ENCODE measurements around the gene CGB1.
A peak's percentile ranks its signal among the peaks of the same experiment; 100 is the strongest.
"Not testable (repeated sequence)": the region's sequence is repeated elsewhere in the genome, so short reads cannot be mapped to it uniquely, and the experiment has no call there.

CGB1 gene

GRCh38 chr19:49018388-49019241 is 18.1 kb downstream of the CGB1 start:
- H3K9me3 ChIP-seq (ENCODE audit: low read length); H3K27ac ChIP-seq (ENCODE audit: low read depth, low read length); H3K9ac ChIP-seq (ENCODE audit: low read length); H3K4me1 ChIP-seq (ENCODE audit: insufficient read depth, low read length): not testable (repeated sequence)
- H3K27me3 ChIP-seq (ENCODE audit: control insufficient read depth in 1 of 2, insufficient read depth in 2 of 2, low read length in 2 of 2), result peaks cover 0 to 37% of the 10 kb centered on the region in 2 donors
- peak overlapping the region in 1 of 2 donors; percentile 53 for H3K4me3 ChIP-seq (ENCODE audit: low read depth in 1 of 2, low read length in 2 of 2)
- peaks cover 10% of the 10 kb centered on the region for H3K36me3 ChIP-seq (ENCODE audit: insufficient read depth, low read length)

DNA sequence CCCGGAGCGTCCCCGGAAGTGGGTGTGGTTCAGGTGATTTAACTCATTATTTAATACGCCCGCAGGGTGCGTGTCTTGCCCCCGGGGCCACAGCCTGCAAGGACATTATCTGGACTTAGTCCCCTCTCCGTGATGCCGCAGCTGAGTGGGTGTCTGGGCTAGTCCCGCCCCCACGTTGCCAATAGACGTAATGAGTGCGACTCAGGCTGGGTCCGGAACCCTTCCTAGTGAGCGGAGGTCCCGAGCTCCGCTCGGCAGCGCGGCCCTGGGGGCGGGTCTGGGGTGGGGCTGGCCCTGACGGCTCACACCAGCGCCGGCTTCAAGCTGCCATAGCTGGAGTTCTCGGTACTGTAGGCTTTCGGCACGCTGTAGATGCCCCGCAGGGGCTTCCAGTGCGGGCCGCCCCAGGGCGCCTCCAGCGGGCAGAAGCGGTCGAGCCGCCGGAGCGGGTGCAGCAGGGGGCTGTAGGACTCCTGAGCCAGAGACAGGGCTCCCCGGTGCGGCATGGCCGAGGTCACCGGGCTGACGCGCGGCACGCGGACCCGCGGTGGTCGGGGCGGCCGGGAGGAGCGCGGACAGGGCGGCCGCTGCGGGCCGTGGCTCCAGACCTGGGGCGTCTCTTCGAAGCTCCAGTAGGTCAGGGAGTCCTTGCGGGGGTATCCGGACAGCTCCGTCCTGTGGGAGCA is 18.9 kb downstream of the CGB1 start:
- H3K9ac ChIP-seq (ENCODE audit: low read length), result no peak overlapping the region

DNA sequence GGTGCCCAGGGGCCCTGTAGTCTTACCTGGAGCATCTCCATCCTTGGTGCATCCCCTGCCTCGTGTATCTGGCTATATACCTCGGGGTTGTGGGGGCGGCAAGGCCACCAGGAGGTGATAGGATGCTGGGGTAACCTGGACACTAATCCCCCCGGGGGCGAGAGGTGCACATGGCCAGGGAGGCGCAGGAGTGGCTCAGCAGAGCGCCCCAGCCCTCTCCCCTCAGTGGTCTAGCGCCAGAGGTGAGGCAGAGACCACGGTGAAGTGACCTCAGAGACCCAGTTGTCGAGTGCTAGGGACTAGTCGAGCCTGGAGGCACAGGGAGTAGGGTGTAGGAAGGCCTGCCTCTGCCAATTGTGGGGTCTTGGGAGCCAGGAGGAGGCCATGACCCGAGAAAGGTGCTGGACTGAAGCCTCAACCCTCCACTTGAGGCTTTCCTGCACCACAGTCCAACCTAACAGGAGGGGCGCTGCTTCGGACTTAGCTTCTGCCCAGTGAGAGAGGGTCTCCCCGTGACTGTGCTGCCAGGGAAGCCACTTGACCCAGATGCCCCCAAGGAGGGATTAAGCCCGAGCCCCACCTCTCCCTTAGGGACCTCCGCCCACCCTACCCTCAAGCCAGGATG is 19.5 kb downstream of the CGB1 start, which contains the start of gene LHB:
LHB (minus strand) TSS at position 51 of the 625 bp plus-strand sequence; CDS start at position 41, 10 bp downstream.
- peaks cover 0 to 37% of the 10 kb centered on the region in 2 donors for H3K27me3 ChIP-seq (ENCODE audit: control insufficient read depth in 1 of 2, insufficient read depth in 2 of 2, low read length in 2 of 2)
- no peaks in the 10 kb centered on the region for H3K4me1 ChIP-seq (ENCODE audit: insufficient read depth, low read length)
- H3K9ac ChIP-seq (ENCODE audit: low read length), result no peak within 1 kb of the TSS
- no peaks in the 10 kb centered on the region for H3K9me3 ChIP-seq (ENCODE audit: low read length)
- H3K27ac ChIP-seq (ENCODE audit: low read depth, low read length), result no peak within 1 kb of the TSS
- H3K4me3 ChIP-seq (ENCODE audit: low read depth in 1 of 2, low read length in 2 of 2), result peak within 1 kb of the TSS; percentile 53 to 64
- H3K36me3 ChIP-seq (ENCODE audit: insufficient read depth, low read length), result peaks cover 10% of the 10 kb centered on the region

More for the DNA sequence above, 18.9 kb downstream of the CGB1 start:
- Histone ChIP-seq H3K9me3 (ENCODE audit: low read length) (no peaks in the 10 kb centered on the region), H3K4me1 (ENCODE audit: insufficient read depth, low read length) (no peaks in the 10 kb centered on the region), H3K27me3 (ENCODE audit: control insufficient read depth in 1 of 2, insufficient read depth in 2 of 2, low read length in 2 of 2) (peaks cover 0 to 37% of the 10 kb centered on the region in 2 donors), H3K27ac (ENCODE audit: low read depth, low read length) (no peak overlapping the region), H3K36me3 (ENCODE audit: insufficient read depth, low read length) (peaks cover 10% of the 10 kb centered on the region), H3K4me3 (ENCODE audit: low read depth in 1 of 2, low read length in 2 of 2) (peak overlapping the region; percentile 53 to 64)

- Histone ChIP-seq H3K36me3 (ENCODE audit: insufficient read depth, low read length) (peaks cover 10% of the 10 kb centered on the region), H3K4me1 (ENCODE audit: insufficient read depth, low read length) (no peaks in the 10 kb centered on the region), H3K4me3 (ENCODE audit: low read depth in 1 of 2, low read length in 2 of 2) (no peak overlapping the region), H3K27me3 (ENCODE audit: control insufficient read depth in 1 of 2, insufficient read depth in 2 of 2, low read length in 2 of 2) (peaks cover 0 to 37% of the 10 kb centered on the region in 2 donors), H3K9ac (ENCODE audit: low read length) (no peak overlapping the region), H3K9me3 (ENCODE audit: low read length) (no peaks in the 10 kb centered on the region), H3K27ac (ENCODE audit: low read depth, low read length) (no peak overlapping the region)
These were observed 20.4 kb downstream of the CGB1 start for GRCh38 chr19:49016067-49016839.

DNA sequence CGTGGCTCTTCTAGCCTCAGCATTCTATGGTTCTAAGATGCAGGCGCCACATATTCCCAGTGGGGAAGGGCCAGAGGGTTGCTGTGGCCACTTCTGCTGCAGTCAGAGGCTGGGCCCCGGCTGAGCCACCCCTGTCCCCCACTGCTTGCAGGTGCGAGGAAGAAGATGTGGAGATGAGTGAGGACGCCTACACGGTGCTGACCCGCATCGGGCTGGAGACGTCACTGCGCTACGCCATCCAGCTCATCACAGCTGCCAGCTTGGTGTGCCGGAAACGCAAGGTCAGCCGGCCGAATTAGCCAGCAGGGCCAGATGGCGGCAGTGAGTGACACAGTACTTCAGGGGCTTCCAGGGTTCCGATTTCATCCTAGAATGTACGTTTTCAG is 21.8 kb downstream of the CGB1 start:
- H3K9ac ChIP-seq (ENCODE audit: low read length), result no peak overlapping the region
- H3K9me3 ChIP-seq (ENCODE audit: low read length), result no peaks in the 10 kb centered on the region
- H3K4me3 ChIP-seq (ENCODE audit: low read depth in 1 of 2, low read length in 2 of 2), result no peak overlapping the region
- H3K27ac ChIP-seq (ENCODE audit: low read depth, low read length), result no peak overlapping the region
- peaks cover 0 to 24% of the 10 kb centered on the region in 2 donors for H3K27me3 ChIP-seq (ENCODE audit: control insufficient read depth in 1 of 2, insufficient read depth in 2 of 2, low read length in 2 of 2)
- peaks cover 20% of the 10 kb centered on the region for H3K36me3 ChIP-seq (ENCODE audit: insufficient read depth, low read length)
- no peaks in the 10 kb centered on the region for H3K4me1 ChIP-seq (ENCODE audit: insufficient read depth, low read length)

GRCh38 chr19:49014123-49014869 is 22.4 kb downstream of the CGB1 start:
- no peaks in the 10 kb centered on the region for H3K4me1 ChIP-seq (ENCODE audit: insufficient read depth, low read length)

GRCh38 chr19:49011194-49011593 is 25.5 kb downstream of the CGB1 start:
- Histone ChIP-seq H3K4me1 (ENCODE audit: insufficient read depth, low read length) (no peaks in the 10 kb centered on the region), H3K27me3 (ENCODE audit: control insufficient read depth in 1 of 2, insufficient read depth in 2 of 2, low read length in 2 of 2) (no peaks in the 10 kb centered on the region), H3K4me3 (ENCODE audit: low read depth in 1 of 2, low read length in 2 of 2) (no peak overlapping the region), H3K9me3 (ENCODE audit: low read length) (no peaks in the 10 kb centered on the region), H3K36me3 (ENCODE audit: insufficient read depth, low read length) (peaks cover 29% of the 10 kb centered on the region), H3K9ac (ENCODE audit: low read length) (no peak overlapping the region), H3K27ac (ENCODE audit: low read depth, low read length) (no peak overlapping the region)

More at GRCh38 chr19:49014123-49014869, 22.4 kb downstream of the CGB1 start:
- Histone ChIP-seq H3K4me3 (ENCODE audit: low read depth in 1 of 2, low read length in 2 of 2) (no peak overlapping the region), H3K27me3 (ENCODE audit: control insufficient read depth in 1 of 2, insufficient read depth in 2 of 2, low read length in 2 of 2) (peaks cover 0 to 18% of the 10 kb centered on the region in 2 donors), H3K9me3 (ENCODE audit: low read length) (no peaks in the 10 kb centered on the region), H3K36me3 (ENCODE audit: insufficient read depth, low read length) (peaks cover 23% of the 10 kb centered on the region), H3K27ac (ENCODE audit: low read depth, low read length) (no peak overlapping the region), H3K9ac (ENCODE audit: low read length) (no peak overlapping the region)

DNA sequence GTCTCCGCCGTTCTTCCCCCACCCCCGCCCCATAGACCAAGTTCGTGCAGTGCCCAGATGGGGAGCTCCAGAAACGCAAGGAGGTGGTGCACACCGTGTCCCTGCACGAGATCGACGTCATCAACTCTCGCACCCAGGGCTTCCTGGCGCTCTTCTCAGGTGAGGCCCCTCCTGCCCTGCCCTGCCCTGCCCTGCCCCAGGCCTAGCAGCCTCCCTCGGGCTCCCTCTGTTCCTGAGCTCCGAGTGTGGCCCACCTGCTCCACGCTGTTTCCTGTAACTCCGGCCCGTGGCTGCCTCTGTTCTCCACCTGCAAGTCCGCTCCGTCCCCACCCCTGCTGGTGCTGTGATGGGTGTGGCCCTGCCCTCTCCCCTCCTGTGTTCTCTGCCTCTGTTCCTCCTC is 26.2 kb downstream of the CGB1 start:
- H3K36me3 ChIP-seq (ENCODE audit: insufficient read depth, low read length), result peaks cover 27% of the 10 kb centered on the region

DNA sequence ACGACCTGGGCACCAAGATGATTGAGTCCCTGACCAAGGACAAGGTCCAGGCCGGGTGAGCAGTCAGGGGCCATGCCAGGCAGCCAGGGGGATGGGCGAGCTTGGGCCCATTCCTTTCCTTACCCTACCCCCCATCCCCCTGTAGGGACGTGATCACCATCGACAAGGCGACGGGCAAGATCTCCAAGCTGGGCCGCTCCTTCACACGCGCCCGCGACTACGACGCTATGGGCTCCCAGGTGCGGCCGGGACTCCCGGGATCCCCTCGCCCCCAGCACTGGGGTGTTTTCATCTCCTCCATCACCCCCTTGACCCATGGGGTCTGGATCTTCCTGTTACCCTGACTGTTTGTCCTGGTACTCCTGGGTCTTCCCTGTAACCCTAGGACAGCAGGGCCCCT is 26.9 kb downstream of the CGB1 start:
- Histone ChIP-seq H3K4me3 (ENCODE audit: low read depth in 1 of 2, low read length in 2 of 2) (no peak overlapping the region), H3K9me3 (ENCODE audit: low read length) (no peaks in the 10 kb centered on the region), H3K4me1 (ENCODE audit: insufficient read depth, low read length) (no peaks in the 10 kb centered on the region), H3K36me3 (ENCODE audit: insufficient read depth, low read length) (peaks cover 29% of the 10 kb centered on the region), H3K27ac (ENCODE audit: low read depth, low read length) (no peak overlapping the region), H3K27me3 (ENCODE audit: control insufficient read depth in 1 of 2, insufficient read depth in 2 of 2, low read length in 2 of 2) (no peaks in the 10 kb centered on the region), H3K9ac (ENCODE audit: low read length) (no peak overlapping the region)

More for the DNA sequence above, 26.2 kb downstream of the CGB1 start:
- Histone ChIP-seq H3K4me1 (ENCODE audit: insufficient read depth, low read length) (no peaks in the 10 kb centered on the region), H3K9me3 (ENCODE audit: low read length) (no peaks in the 10 kb centered on the region), H3K27me3 (ENCODE audit: control insufficient read depth in 1 of 2, insufficient read depth in 2 of 2, low read length in 2 of 2) (no peaks in the 10 kb centered on the region), H3K27ac (ENCODE audit: low read depth, low read length) (no peak overlapping the region), H3K9ac (ENCODE audit: low read length) (no peak overlapping the region), H3K4me3 (ENCODE audit: low read depth in 1 of 2, low read length in 2 of 2) (no peak overlapping the region)

GRCh38 chr19:49006905-49007304 is 29.8 kb downstream of the CGB1 start:
- H3K27ac ChIP-seq (ENCODE audit: low read depth, low read length), result no peak overlapping the region
- H3K27me3 ChIP-seq (ENCODE audit: control insufficient read depth in 1 of 2, insufficient read depth in 2 of 2, low read length in 2 of 2), result no peaks in the 10 kb centered on the region
- H3K36me3 ChIP-seq (ENCODE audit: insufficient read depth, low read length), result peaks cover 37% of the 10 kb centered on the region
- H3K9ac ChIP-seq (ENCODE audit: low read length), result no peak overlapping the region
- no peaks in the 10 kb centered on the region for H3K4me1 ChIP-seq (ENCODE audit: insufficient read depth, low read length)
- H3K9me3 ChIP-seq (ENCODE audit: low read length), result no peaks in the 10 kb centered on the region
- no peak overlapping the region for H3K4me3 ChIP-seq (ENCODE audit: low read depth in 1 of 2, low read length in 2 of 2)
